Measurements from ENCODE around the gene MPC1L.

The MPC1L gene

GRCh38 chrX:40632199-40632598, 9.0 kb downstream of the MPC1L start:
- DNase-seq: no peak

- no peak for DNase-seq
Measured at GRCh38 chrX:40637687-40638086, 14.5 kb downstream of the MPC1L start.

GRCh38 chrX:40644176-40644575, 20.9 kb downstream of the MPC1L start:
- DNase-seq: peak; percentile 69 to 85 (median 75)

GRCh38 chrX:40644821-40645358, 21.7 kb downstream of the MPC1L start:
- peak; percentile 68 to 81 (median 71) for DNase-seq

GRCh38 chrX:40646489-40647306, 23.5 kb downstream of the MPC1L start:
- peak; percentile 26 to 56 (median 38) for DNase-seq

GRCh38 chrX:40647307-40648197, 24.3 kb downstream of the MPC1L start, which contains the start of gene CXorf38:
CXorf38 (minus strand) TSS chrX:40647561; CDS start chrX:40647520, 41 bp downstream.
- peak; percentile 92 to 96 (median 94) for DNase-seq

GRCh38 chrX:40651620-40652223, 28.5 kb downstream of the MPC1L start:
- peak; percentile 62 to 81 (median 72) for DNase-seq

- DNase-seq: no peak
Measured at GRCh38 chrX:40652664-40653063, 29.4 kb downstream of the MPC1L start.

- DNase-seq: no peak
Measured at GRCh38 chrX:40653535-40653934, 30.3 kb downstream of the MPC1L start.

GRCh38 chrX:40660381-40660780, 37.2 kb downstream of the MPC1L start:
- no peak for DNase-seq

- DNase-seq: no peak
Measured at GRCh38 chrX:40661489-40661888, 38.3 kb downstream of the MPC1L start.

- DNase-seq: no peak
Measured at GRCh38 chrX:40663078-40663740, 40.0 kb downstream of the MPC1L start.

- no peak for DNase-seq
Measured at GRCh38 chrX:40663880-40664630, 40.8 kb downstream of the MPC1L start.

- DNase-seq: no peak
Measured at GRCh38 chrX:40671126-40671525, 47.9 kb downstream of the MPC1L start.

Measured in suppressor macrophage treated with lipopolysaccharide for 1 hour (primary cell).